Gastroesophageal sphincter (tissue), 3 donors: Measurements from ENCODE around the gene RAB11FIP5.

Experiments used
- EP300 ChIP-seq: sonication (generic); formaldehyde crosslinking; IDR thresholded peaks from one replicate; pipeline ENCODE4 v1.6.1; 2017; ENCODE audit warnings: antibody characterized with exemption, mild to moderate bottlenecking
- POLR2A ChIP-seq, 2 donors: fragments of 450-650 bp; IDR thresholded peaks; one replicate each; pipeline ENCODE4 v1.6.1; 2017; ENCODE audit warnings: antibody characterized with exemption in 2 of 2, mild to moderate bottlenecking in 2 of 2, moderate library complexity in 1 of 2
- POLR2AphosphoS5 ChIP-seq: sonication (generic); formaldehyde crosslinking; IDR thresholded peaks from one replicate; pipeline ENCODE4 v1.6.1; 2017; ENCODE audit warnings: antibody characterized with exemption
- TF ChIP-seq, protein P1 (sequence below), 4 experiments: fragments of 200-600 bp in 2 of 4; fragments of 450-650 bp in 2 of 4; sonication (generic) in 1 of 4; IDR thresholded peaks; one replicate each; pipeline ENCODE4 v1.5.1; 2017 to 2019; ENCODE audit warnings: antibody characterized with exemption in 4 of 4, mild to moderate bottlenecking in 2 of 4, moderate library complexity in 2 of 4

DNA sequence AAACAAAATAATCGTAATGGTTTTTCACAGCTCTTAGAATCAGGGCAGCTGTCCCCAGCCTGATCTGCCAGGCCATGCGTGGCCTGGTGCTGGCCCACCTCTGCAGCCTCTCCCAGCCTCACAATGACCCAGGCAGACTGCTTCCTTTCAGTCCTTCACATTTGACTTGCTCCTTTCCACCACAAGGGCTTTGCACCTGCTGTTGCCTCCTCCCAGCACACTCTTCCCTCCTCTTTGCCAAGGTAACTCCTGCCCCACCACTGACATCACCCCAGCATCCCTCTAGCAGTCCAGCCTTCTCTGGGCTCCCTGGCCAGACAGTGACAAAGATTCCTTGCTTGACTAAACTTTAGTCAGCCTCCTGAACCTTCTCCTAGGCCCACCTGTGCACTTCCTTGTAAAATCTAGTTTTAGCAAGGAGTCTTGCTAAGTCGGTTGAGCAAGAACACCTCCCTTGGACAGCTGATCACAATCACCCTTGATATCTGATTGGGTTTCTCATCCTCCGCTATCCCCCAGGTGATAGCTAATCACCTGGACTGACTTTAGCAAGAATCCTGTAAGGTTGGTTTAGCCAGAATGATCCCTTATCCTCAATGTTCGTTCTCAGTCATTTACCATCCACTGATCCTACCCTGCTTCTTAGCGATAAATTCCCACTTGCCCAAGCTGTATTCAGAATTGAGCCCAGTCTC, 16.2 kb upstream of the RAB11FIP5 start:
- TF ChIP-seq, protein P1, sequence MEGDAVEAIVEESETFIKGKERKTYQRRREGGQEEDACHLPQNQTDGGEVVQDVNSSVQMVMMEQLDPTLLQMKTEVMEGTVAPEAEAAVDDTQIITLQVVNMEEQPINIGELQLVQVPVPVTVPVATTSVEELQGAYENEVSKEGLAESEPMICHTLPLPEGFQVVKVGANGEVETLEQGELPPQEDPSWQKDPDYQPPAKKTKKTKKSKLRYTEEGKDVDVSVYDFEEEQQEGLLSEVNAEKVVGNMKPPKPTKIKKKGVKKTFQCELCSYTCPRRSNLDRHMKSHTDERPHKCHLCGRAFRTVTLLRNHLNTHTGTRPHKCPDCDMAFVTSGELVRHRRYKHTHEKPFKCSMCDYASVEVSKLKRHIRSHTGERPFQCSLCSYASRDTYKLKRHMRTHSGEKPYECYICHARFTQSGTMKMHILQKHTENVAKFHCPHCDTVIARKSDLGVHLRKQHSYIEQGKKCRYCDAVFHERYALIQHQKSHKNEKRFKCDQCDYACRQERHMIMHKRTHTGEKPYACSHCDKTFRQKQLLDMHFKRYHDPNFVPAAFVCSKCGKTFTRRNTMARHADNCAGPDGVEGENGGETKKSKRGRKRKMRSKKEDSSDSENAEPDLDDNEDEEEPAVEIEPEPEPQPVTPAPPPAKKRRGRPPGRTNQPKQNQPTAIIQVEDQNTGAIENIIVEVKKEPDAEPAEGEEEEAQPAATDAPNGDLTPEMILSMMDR (IDR thresholded peaks at IDR 0.05) = no peak
- TF ChIP-seq POLR2A (IDR thresholded peaks at IDR 0.05) (no peak), POLR2AphosphoS5 (no peak), EP300 (no peak)
